HepG2 (cell line): Measurements from ENCODE around the gene ANKLE1. TPM values are rescaled to one million over a fixed set of nuclear protein-coding genes. Genes with fewer than 3 reads are reported as not detected.

Experiments
- CCDC6 ChIP-seq: sonication (generic); formaldehyde crosslinking; IDR thresholded peaks from 2 replicates; pipeline ENCODE4 v1.8.1; 2022; ENCODE audit warnings: mild to moderate bottlenecking, missing genetic modification reagents, moderate library complexity
- FOXK2 ChIP-seq: fragments of 450-650 bp; IDR thresholded peaks from 2 replicates; pipeline ENCODE4 v1.6.1; 2016
- HES4 ChIP-seq: sonication (generic); formaldehyde crosslinking; IDR thresholded peaks from 2 replicates; pipeline ENCODE4 v1.9.0; 2021; ENCODE audit warnings: mild to moderate bottlenecking, missing genetic modification reagents, borderline replicate concordance
- HHEX ChIP-seq: IDR thresholded peaks from 2 replicates; pipeline ENCODE4 v1.6.1; 2016; ENCODE audit warnings: control low read depth
- KDM6A ChIP-seq: IDR thresholded peaks from 2 replicates; pipeline ENCODE4 v1.6.1; 2016; ENCODE audit warnings: low read depth
- MYPOP ChIP-seq: sonication (generic); formaldehyde crosslinking; IDR thresholded peaks from 2 replicates; pipeline ENCODE4 v1.8.1; 2023; ENCODE audit warnings: mild to moderate bottlenecking, moderate library complexity, missing genetic modification reagents
- NFAT5 ChIP-seq: sonication (generic); formaldehyde crosslinking; IDR thresholded peaks from 2 replicates; pipeline ENCODE4 v1.4.0; 2020; ENCODE audit warnings: missing genetic modification reagents
- SOX5 ChIP-seq: IDR thresholded peaks from 2 replicates; pipeline ENCODE4 v1.6.1; 2016; ENCODE audit warnings: borderline replicate concordance
- SP1 ChIP-seq, 2 experiments: fragments of 450-650 bp in 1 of 2; sonication (generic) in 1 of 2; formaldehyde crosslinking in 1 of 2; IDR thresholded peaks; 2 replicates each; pipeline versions ENCODE4 v1.4.0 to v1.6.1; 2016 to 2020; ENCODE audit warnings: missing genetic modification reagents in 1 of 2
- U2AF1 ChIP-seq: fragments of 200-400 bp; formaldehyde crosslinking; optimal IDR thresholded peaks from 2 replicates; pipeline ENCODE3; 2017; ENCODE audit warnings: mild to moderate bottlenecking, low read depth, low read length
- XBP1 ChIP-seq: sonication (generic); formaldehyde crosslinking; IDR thresholded peaks from 2 replicates; pipeline ENCODE4 v1.5.0; 2020; ENCODE audit warnings: missing genetic modification reagents
- ZBTB7B ChIP-seq: sonication (generic); formaldehyde crosslinking; IDR thresholded peaks from 2 replicates; pipeline ENCODE4 v1.4.0; 2020; ENCODE audit warnings: missing genetic modification reagents
- ZMYM2 ChIP-seq: sonication (generic); formaldehyde crosslinking; IDR thresholded peaks from 2 replicates; pipeline ENCODE4 v1.8.0; 2022; ENCODE audit warnings: mild to moderate bottlenecking, missing genetic modification reagents
- ZNF180 ChIP-seq: sonication (generic); formaldehyde crosslinking; IDR thresholded peaks from 2 replicates; pipeline ENCODE4 v1.4.0; 2020; ENCODE audit warnings: low read depth, missing genetic modification reagents, borderline replicate concordance
- ZNF354B ChIP-seq: sonication (generic); formaldehyde crosslinking; IDR thresholded peaks from 2 replicates; pipeline ENCODE4 v1.8.0; 2022; ENCODE audit warnings: mild to moderate bottlenecking, missing genetic modification reagents
- ZNF709 ChIP-seq: sonication (generic); formaldehyde crosslinking; IDR thresholded peaks from 2 replicates; pipeline ENCODE4 v1.5.0; 2020; ENCODE audit warnings: mild to moderate bottlenecking, missing genetic modification reagents
- ZNF776 ChIP-seq: sonication (generic); formaldehyde crosslinking; IDR thresholded peaks from 2 replicates; pipeline ENCODE4 v1.4.0; 2020; ENCODE audit warnings: mild to moderate bottlenecking, missing genetic modification reagents
- polyA plus RNA-seq, 8 experiments: library from polyadenylated mRNA; depleted of rRNA in 3 of 8; stranded (reverse) in 7 of 8; unstranded in 1 of 8; fragments of >200 nt; fragmentation: Illumina TruSeq in 4 of 8; extraction: Trizol in 4 of 8; gene quantifications; 2 replicates each; pipeline versions ENCODE4 v1.2.1 to v1.2.3, GENCODE V29; 2011 to 2016; ENCODE audit warnings: low read depth in 4 of 8, missing spikeins in 1 of 8, mixed read lengths in 1 of 8; ENCODE audit not compliant: insufficient read depth in 1 of 8
- total RNA-seq, 5 experiments: library from RNA; depleted of rRNA; stranded (reverse); fragments of >200 nt; fragmentation: Illumina TruSeq; extraction: Trizol; gene quantifications; 2 replicates each; pipeline ENCODE4 v1.2.3, GENCODE V29; 2016; ENCODE audit warnings: low read depth in 1 of 5
- TF ChIP-seq, protein P1 (sequence below): IDR thresholded peaks from 2 replicates; pipeline ENCODE4 v1.6.1; 2012; ENCODE audit warnings: inconsistent platforms
- TF ChIP-seq, protein P2 (sequence below): sonication (generic); formaldehyde crosslinking; IDR thresholded peaks from 2 replicates; pipeline ENCODE4 v1.9.0; 2021; ENCODE audit warnings: missing genetic modification reagents, borderline replicate concordance
- TF ChIP-seq, protein P3 (sequence below): sonication (generic); formaldehyde crosslinking; IDR thresholded peaks from 2 replicates; pipeline ENCODE4 v1.4.0; 2020; ENCODE audit warnings: missing genetic modification reagents

Gene ANKLE1
- total and polyA plus RNA-seq, 2 of the 13 experiments (the other 11 are each of a cell fraction or from before 2014, with no cell fraction given) = 0.69 to 1.5 TPM

GRCh38 chr19:17303167-17303939, 21.7 kb downstream of the ANKLE1 start, which contains the start of gene ABHD8 (continued):
- TF ChIP-seq ZMYM2 = no peak
- TF ChIP-seq, protein P1, sequence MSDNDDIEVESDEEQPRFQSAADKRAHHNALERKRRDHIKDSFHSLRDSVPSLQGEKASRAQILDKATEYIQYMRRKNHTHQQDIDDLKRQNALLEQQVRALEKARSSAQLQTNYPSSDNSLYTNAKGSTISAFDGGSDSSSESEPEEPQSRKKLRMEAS = peak; percentile 69
- no peak for TF ChIP-seq KDM6A (CRISPR knock-in tag)
- TF ChIP-seq HHEX = no peak
- TF ChIP-seq XBP1 (CRISPR knock-in tag) = no peak
- TF ChIP-seq ZNF354B (CRISPR knock-in tag) = no peak
- TF ChIP-seq ZNF709 (CRISPR knock-in tag) = no peak
- no peak for TF ChIP-seq ZNF180
- TF ChIP-seq HES4 (CRISPR knock-in tag) = no peak
- TF ChIP-seq MYPOP (CRISPR knock-in tag) = no peak
- TF ChIP-seq, protein P2, sequence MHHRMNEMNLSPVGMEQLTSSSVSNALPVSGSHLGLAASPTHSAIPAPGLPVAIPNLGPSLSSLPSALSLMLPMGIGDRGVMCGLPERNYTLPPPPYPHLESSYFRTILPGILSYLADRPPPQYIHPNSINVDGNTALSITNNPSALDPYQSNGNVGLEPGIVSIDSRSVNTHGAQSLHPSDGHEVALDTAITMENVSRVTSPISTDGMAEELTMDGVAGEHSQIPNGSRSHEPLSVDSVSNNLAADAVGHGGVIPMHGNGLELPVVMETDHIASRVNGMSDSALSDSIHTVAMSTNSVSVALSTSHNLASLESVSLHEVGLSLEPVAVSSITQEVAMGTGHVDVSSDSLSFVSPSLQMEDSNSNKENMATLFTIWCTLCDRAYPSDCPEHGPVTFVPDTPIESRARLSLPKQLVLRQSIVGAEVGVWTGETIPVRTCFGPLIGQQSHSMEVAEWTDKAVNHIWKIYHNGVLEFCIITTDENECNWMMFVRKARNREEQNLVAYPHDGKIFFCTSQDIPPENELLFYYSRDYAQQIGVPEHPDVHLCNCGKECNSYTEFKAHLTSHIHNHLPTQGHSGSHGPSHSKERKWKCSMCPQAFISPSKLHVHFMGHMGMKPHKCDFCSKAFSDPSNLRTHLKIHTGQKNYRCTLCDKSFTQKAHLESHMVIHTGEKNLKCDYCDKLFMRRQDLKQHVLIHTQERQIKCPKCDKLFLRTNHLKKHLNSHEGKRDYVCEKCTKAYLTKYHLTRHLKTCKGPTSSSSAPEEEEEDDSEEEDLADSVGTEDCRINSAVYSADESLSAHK (CRISPR knock-in tag) = no peak
- TF ChIP-seq SP1 (IDR thresholded peaks at IDR 0.05) = peak; percentile 57; the same call in 1 of the 2 replicates
- peak; percentile 99 for TF ChIP-seq SP1 (CRISPR knock-in tag; IDR thresholded peaks at IDR 0.05)
- TF ChIP-seq NFAT5 (CRISPR knock-in tag) = no peak
- TF ChIP-seq CCDC6 (CRISPR knock-in tag) = no peak
- no peak for TF ChIP-seq ZNF776 (CRISPR knock-in tag)
- TF ChIP-seq U2AF1 = no peak
- peak; percentile 71 for TF ChIP-seq ZBTB7B (CRISPR knock-in tag)
- no peak for TF ChIP-seq SOX5 (CRISPR knock-in tag)
- 0 out of 2 replicates have a peak, but pooled peaks have one; percentile 41 for TF ChIP-seq FOXK2
- TF ChIP-seq, protein P3, sequence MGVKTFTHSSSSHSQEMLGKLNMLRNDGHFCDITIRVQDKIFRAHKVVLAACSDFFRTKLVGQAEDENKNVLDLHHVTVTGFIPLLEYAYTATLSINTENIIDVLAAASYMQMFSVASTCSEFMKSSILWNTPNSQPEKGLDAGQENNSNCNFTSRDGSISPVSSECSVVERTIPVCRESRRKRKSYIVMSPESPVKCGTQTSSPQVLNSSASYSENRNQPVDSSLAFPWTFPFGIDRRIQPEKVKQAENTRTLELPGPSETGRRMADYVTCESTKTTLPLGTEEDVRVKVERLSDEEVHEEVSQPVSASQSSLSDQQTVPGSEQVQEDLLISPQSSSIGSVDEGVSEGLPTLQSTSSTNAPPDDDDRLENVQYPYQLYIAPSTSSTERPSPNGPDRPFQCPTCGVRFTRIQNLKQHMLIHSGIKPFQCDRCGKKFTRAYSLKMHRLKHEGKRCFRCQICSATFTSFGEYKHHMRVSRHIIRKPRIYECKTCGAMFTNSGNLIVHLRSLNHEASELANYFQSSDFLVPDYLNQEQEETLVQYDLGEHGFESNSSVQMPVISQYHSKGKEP (CRISPR knock-in tag) = no peak
